ENCODE measurements around the gene ADGRL2.

- TF ChIP-seq, protein P1, sequence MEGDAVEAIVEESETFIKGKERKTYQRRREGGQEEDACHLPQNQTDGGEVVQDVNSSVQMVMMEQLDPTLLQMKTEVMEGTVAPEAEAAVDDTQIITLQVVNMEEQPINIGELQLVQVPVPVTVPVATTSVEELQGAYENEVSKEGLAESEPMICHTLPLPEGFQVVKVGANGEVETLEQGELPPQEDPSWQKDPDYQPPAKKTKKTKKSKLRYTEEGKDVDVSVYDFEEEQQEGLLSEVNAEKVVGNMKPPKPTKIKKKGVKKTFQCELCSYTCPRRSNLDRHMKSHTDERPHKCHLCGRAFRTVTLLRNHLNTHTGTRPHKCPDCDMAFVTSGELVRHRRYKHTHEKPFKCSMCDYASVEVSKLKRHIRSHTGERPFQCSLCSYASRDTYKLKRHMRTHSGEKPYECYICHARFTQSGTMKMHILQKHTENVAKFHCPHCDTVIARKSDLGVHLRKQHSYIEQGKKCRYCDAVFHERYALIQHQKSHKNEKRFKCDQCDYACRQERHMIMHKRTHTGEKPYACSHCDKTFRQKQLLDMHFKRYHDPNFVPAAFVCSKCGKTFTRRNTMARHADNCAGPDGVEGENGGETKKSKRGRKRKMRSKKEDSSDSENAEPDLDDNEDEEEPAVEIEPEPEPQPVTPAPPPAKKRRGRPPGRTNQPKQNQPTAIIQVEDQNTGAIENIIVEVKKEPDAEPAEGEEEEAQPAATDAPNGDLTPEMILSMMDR (IDR thresholded peaks at IDR 0.05), result no peak
- TF ChIP-seq POLR2A (IDR thresholded peaks at IDR 0.05), result no peak
Measured at GRCh38 chr1:81936853-81937252, 136.1 kb downstream of the ADGRL2 start.
